HepG2 (cell line): ENCODE measurements around the gene ANXA7. TPM values are rescaled to one million over a fixed set of nuclear protein-coding genes. Genes with fewer than 3 reads are reported as not detected.
A peak's percentile ranks its signal among the peaks of the same experiment; 100 is the strongest.

Experiments used
- ATAC-seq: fragments of 200-7000 bp; cut with Tn5 transposase; 3 replicates; pipeline ENCODE4 v1.9.1; 2020; ENCODE audit warnings: mild to moderate bottlenecking, moderate library complexity
- BruUV-seq: library from RNA; stranded (reverse); fragments of 400-500 nt; replicated peaks from 2 replicates; lab custom pipeline; 2021; lab: Mats Ljungman, UMichigan
- CTCF ChIA-PET: fragments of 300-600 bp; formaldehyde crosslinking; extraction: SDS; loops from one replicate; lab custom pipeline; 2021; ENCODE audit warnings: low total read pairs, inconsistent platforms, low intra/inter-chr PET ratio; lab: Yijun Ruan, JAX
- POLR2A ChIA-PET: fragments of 350-600 bp; sonication (Branson Sonifier 250); formaldehyde crosslinking; loops from one replicate; lab custom pipeline; 2020; ENCODE audit warnings: antibody characterized with exemption, inconsistent platforms; lab: Yijun Ruan, JAX
- DNase-seq: peaks from one replicate; pipeline ENCODE4 v3.0.0-alpha.2; 2015; ENCODE audit warnings: low spot score
- FAIRE-seq: peaks from 3 replicates; lab custom pipeline; 2011; peaks lifted over from hg19 to GRCh38; lab: Jason Lieb, UNC
- H2AFZ ChIP-seq: one replicate; pipeline ENCODE4 v1.6.1; 2011; ENCODE audit warnings: low read length, inconsistent platforms
- H3K27ac ChIP-seq: fragments of 300-600 bp; 3 replicates; pipeline ENCODE4 v1.8.0; 2011; ENCODE audit warnings: mixed run types, mild to moderate bottlenecking, mixed read lengths, low read length, inconsistent platforms; ENCODE audit not compliant: insufficient read depth; ENCODE audit errors: extremely low read length
- H3K27me3 ChIP-seq, 2 experiments: fragments of 200-600 bp in 1 of 2; 2 replicates in 1 of 2; 3 replicates in 1 of 2; pipeline versions ENCODE4 v1.6.0 to v1.8.0; 2011; ENCODE audit warnings: low read length in 2 of 2, mild to moderate bottlenecking in 2 of 2, moderate library complexity in 2 of 2, inconsistent platforms in 1 of 2; ENCODE audit not compliant: insufficient read depth in 2 of 2, control insufficient read depth in 1 of 2
- H3K36me3 ChIP-seq, 2 experiments: fragments of 200-600 bp in 1 of 2; replicated peaks in 1 of 2; 2 replicates in 1 of 2; 3 replicates in 1 of 2; pipeline versions ENCODE4 v1.5.1 to v1.8.0; 2011; ENCODE audit warnings: low read length in 2 of 2, inconsistent platforms in 1 of 2; ENCODE audit not compliant: insufficient read depth in 2 of 2, control insufficient read depth in 1 of 2
- H3K4me1 ChIP-seq: 2 replicates; pipeline ENCODE4 v1.5.1; 2012; ENCODE audit warnings: low read length, inconsistent platforms; ENCODE audit not compliant: insufficient read depth
- H3K4me2 ChIP-seq: 2 replicates; pipeline ENCODE4 v1.6.0; 2011; ENCODE audit warnings: low read depth, low read length, inconsistent platforms
- H3K4me3 ChIP-seq, 3 experiments: fragments of 200-600 bp in 1 of 3; sonication (generic), shearing (Covaris generic) in 1 of 3; replicated peaks in 1 of 3; 2 replicates each; pipeline ENCODE4 v1.5.1; 2011 to 2016; ENCODE audit warnings: low read length in 3 of 3, inconsistent platforms in 2 of 3, low read depth in 2 of 3, mild to moderate bottlenecking in 2 of 3, control low read depth in 1 of 3, mixed read lengths in 1 of 3; ENCODE audit not compliant: insufficient read depth in 1 of 3
- H3K79me2 ChIP-seq: one replicate; pipeline ENCODE4 v1.6.1; 2011; ENCODE audit warnings: low read length, inconsistent platforms; ENCODE audit not compliant: insufficient read depth
- H3K9ac ChIP-seq: 2 replicates; pipeline ENCODE4 v1.6.0; 2011; ENCODE audit warnings: mild to moderate bottlenecking, low read depth, low read length, inconsistent platforms; ENCODE audit not compliant: insufficient read depth
- H3K9me3 ChIP-seq: 2 replicates; pipeline ENCODE4 v1.5.1; 2012; ENCODE audit warnings: mild to moderate bottlenecking, low read length
- H4K20me1 ChIP-seq: 2 replicates; pipeline ENCODE4 v1.6.0; 2011; ENCODE audit warnings: inconsistent platforms, mild to moderate bottlenecking, low read length, moderate library complexity; ENCODE audit not compliant: insufficient read depth
- SAFB2 ChIP-seq: sonication (generic); formaldehyde crosslinking; IDR thresholded peaks from 2 replicates; pipeline ENCODE4 v1.5.1; 2020; ENCODE audit warnings: missing genetic modification reagents, low read depth, mild to moderate bottlenecking, borderline replicate concordance
- SKI ChIP-seq: fragments of 450-650 bp; IDR thresholded peaks from one replicate; pipeline ENCODE4 v1.6.1; 2018; ENCODE audit warnings: mild to moderate bottlenecking; ENCODE audit not compliant: partially characterized antibody
- SRSF9 ChIP-seq: fragments of 200-400 bp; formaldehyde crosslinking; IDR thresholded peaks from 2 replicates; pipeline ENCODE4 v1.6.1; 2018; ENCODE audit warnings: borderline replicate concordance, mild to moderate bottlenecking, low read depth, low read length; ENCODE audit not compliant: insufficient read depth, poor library complexity, severe bottlenecking
- SRY ChIP-seq: sonication (generic); formaldehyde crosslinking; IDR thresholded peaks from 2 replicates; pipeline ENCODE4 v1.8.0; 2022; ENCODE audit warnings: mild to moderate bottlenecking, missing genetic modification reagents
- ZNF335 ChIP-seq: sonication (generic); formaldehyde crosslinking; IDR thresholded peaks from 2 replicates; pipeline ENCODE4 v1.4.0; 2020; ENCODE audit warnings: missing genetic modification reagents
- ZNF674 ChIP-seq: sonication (generic); formaldehyde crosslinking; IDR thresholded peaks from 2 replicates; pipeline ENCODE4 v1.5.0; 2020; ENCODE audit warnings: low read depth, mild to moderate bottlenecking, missing genetic modification reagents
- WGBS: methylation state at CpG from one replicate; pipeline ENCODE4 v1.1.6; 2017; ENCODE audit warnings: low lambda C conversion rate; 5-methylcytosine and 5-hydroxymethylcytosine counted together
- in situ Hi-C: cut with HindIII; loops from 2 replicates; pipeline ENCODE4 v1.10.0; 2017; ENCODE audit warnings: low pct_unique_long_range_greater_than_20kb; ENCODE audit not compliant: extremely low pct_ligation_motif_present
- intact Hi-C: fragments of 100-400 bp; cut with micrococcal nuclease; formaldehyde crosslinking; loops from one replicate; pipeline ENCODE4 v1.10.0; 2022; ENCODE audit not compliant: unreplicated experiment
- polyA plus RNA-seq, 8 experiments: library from polyadenylated mRNA; depleted of rRNA in 3 of 8; stranded (reverse) in 7 of 8; unstranded in 1 of 8; fragments of >200 nt; fragmentation: Illumina TruSeq in 4 of 8; extraction: Trizol in 4 of 8; gene quantifications; 2 replicates each; pipeline versions ENCODE4 v1.2.1 to v1.2.3, GENCODE V29; 2011 to 2016; ENCODE audit warnings: low read depth in 4 of 8, missing spikeins in 1 of 8, mixed read lengths in 1 of 8; ENCODE audit not compliant: insufficient read depth in 1 of 8
- total RNA-seq, 5 experiments: library from RNA; depleted of rRNA; stranded (reverse); fragments of >200 nt; fragmentation: Illumina TruSeq; extraction: Trizol; gene quantifications; 2 replicates each; pipeline ENCODE4 v1.2.3, GENCODE V29; 2016; ENCODE audit warnings: low read depth in 1 of 5
- TF ChIP-seq, protein P1 (sequence below): sonication (generic); formaldehyde crosslinking; IDR thresholded peaks from 2 replicates; pipeline ENCODE4 v1.8.0; 2022; ENCODE audit warnings: missing genetic modification reagents, mild to moderate bottlenecking, borderline replicate concordance
- TF ChIP-seq, protein P2 (sequence below): IDR thresholded peaks from 2 replicates; pipeline ENCODE4 v1.4.0; 2020; ENCODE audit warnings: mild to moderate bottlenecking, missing genetic modification reagents
- TF ChIP-seq, protein P3 (sequence below): sonication (generic); formaldehyde crosslinking; IDR thresholded peaks from 2 replicates; pipeline ENCODE4 v1.8.1; 2022; ENCODE audit warnings: low read depth, mild to moderate bottlenecking, missing genetic modification reagents

Gene ANXA7
- total and polyA plus RNA-seq, 2 of the 13 experiments (the other 11 are each of a cell fraction or from before 2014, with no cell fraction given), result 54.8 to 89.0 TPM

DNA sequence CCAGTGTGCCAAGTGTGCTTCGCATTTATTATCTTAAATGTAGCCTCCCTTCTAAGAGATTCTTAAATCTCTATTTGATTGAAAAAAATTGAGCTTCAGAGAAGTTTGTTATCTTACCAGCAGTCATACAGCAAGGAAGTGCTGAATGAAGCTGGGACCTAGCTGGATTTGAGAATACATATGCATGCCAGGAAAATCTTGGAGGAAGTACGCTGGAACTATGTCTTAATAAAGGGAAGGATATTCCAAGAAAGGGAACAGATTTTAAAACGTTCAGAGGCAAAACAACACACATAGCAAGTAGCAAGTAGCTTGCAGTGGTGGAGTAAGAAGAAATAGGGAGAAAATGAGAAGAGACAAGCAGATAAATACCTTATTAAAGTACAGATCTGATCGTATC lies 56.7 kb downstream of the ANXA7 start:
- H3K36me3 ChIP-seq, result no peaks in the 10 kb centered on the region
- H3K4me2 ChIP-seq, result no peak overlapping the region
- intact Hi-C loops, result loop anchor here (5.0 kb wide), 1 partner anchor 95 kb away; no protein-coding TSS in a partner anchor
- TF ChIP-seq ZNF335 (CRISPR knock-in tag), result no peak
- TF ChIP-seq, protein P1, sequence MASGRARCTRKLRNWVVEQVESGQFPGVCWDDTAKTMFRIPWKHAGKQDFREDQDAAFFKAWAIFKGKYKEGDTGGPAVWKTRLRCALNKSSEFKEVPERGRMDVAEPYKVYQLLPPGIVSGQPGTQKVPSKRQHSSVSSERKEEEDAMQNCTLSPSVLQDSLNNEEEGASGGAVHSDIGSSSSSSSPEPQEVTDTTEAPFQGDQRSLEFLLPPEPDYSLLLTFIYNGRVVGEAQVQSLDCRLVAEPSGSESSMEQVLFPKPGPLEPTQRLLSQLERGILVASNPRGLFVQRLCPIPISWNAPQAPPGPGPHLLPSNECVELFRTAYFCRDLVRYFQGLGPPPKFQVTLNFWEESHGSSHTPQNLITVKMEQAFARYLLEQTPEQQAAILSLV (CRISPR knock-in tag), result no peak
- TF ChIP-seq, all 625 proteins: peak for 0
- Histone ChIP-seq H3K4me3 (no peak overlapping the region), H2AFZ (peak overlapping the region; percentile 69), H3K79me2 (no peaks in the 10 kb centered on the region), H3K9me3 (no peaks in the 10 kb centered on the region), H3K9ac (peak overlapping the region; percentile 88; the same call in 1 of the 2 replicates), H3K4me1 (peaks cover 9% of the 10 kb centered on the region), H4K20me1 (no peaks in the 10 kb centered on the region), H3K27ac (no peak overlapping the region), H3K27me3 (no peaks in the 10 kb centered on the region)
- no TSS peak for BruUV-seq
- DNase-seq, result no peak
- no peak for FAIRE-seq
- CTCF ChIA-PET, result no interaction called here
- in situ Hi-C loops, result no loop called here
- WGBS, result 64% methylated on average over 4 of the region's 4 CpGs
- POLR2A ChIA-PET, result interaction anchor here (1.0 kb wide), 1 partner anchor 139 kb away, joined by 3 read pairs; the partner anchor contains the start of gene PPP3CB
- no peak for ATAC-seq

DNA sequence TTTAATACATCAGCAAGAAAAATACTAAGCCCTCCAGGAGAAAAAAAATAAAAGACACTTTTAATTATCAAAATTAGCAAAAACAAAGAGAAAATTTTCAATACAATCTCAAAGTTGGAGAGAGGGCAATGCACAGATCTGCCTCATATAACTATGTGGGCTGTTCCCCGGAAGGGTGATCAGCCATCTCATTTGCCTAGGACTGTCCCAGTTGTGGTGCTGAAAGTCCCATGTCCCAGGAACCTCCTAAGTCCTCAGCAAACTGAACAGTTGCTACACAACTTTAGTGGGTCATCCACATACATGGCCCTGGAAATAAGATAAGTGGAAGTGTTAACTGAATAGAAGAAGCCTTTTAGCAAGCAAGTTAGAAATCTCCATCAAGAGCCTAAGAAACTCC lies 69.6 kb downstream of the ANXA7 start:
- Histone ChIP-seq H3K4me1 (no peaks in the 10 kb centered on the region), H3K9me3 (no peaks in the 10 kb centered on the region), H2AFZ (no peak overlapping the region), H3K27me3 (no peaks in the 10 kb centered on the region), H3K36me3 (no peaks in the 10 kb centered on the region), H4K20me1 (no peaks in the 10 kb centered on the region), H3K79me2 (no peaks in the 10 kb centered on the region), H3K9ac (no peak overlapping the region), H3K27ac (no peak overlapping the region), H3K4me3 (no peak overlapping the region), H3K4me2 (no peak overlapping the region)
- WGBS, result 87% methylated on average over 1 of the region's 1 CpG
- ATAC-seq, result no peak
- FAIRE-seq, result no peak
- intact Hi-C loops, result no loop called here
- no TSS peak for BruUV-seq
- no peak for DNase-seq
- in situ Hi-C loops, result no loop called here
- CTCF ChIA-PET, result no interaction called here
- POLR2A ChIA-PET, result no interaction called here
- TF ChIP-seq SRY (CRISPR knock-in tag), result no peak
- TF ChIP-seq, protein P2, sequence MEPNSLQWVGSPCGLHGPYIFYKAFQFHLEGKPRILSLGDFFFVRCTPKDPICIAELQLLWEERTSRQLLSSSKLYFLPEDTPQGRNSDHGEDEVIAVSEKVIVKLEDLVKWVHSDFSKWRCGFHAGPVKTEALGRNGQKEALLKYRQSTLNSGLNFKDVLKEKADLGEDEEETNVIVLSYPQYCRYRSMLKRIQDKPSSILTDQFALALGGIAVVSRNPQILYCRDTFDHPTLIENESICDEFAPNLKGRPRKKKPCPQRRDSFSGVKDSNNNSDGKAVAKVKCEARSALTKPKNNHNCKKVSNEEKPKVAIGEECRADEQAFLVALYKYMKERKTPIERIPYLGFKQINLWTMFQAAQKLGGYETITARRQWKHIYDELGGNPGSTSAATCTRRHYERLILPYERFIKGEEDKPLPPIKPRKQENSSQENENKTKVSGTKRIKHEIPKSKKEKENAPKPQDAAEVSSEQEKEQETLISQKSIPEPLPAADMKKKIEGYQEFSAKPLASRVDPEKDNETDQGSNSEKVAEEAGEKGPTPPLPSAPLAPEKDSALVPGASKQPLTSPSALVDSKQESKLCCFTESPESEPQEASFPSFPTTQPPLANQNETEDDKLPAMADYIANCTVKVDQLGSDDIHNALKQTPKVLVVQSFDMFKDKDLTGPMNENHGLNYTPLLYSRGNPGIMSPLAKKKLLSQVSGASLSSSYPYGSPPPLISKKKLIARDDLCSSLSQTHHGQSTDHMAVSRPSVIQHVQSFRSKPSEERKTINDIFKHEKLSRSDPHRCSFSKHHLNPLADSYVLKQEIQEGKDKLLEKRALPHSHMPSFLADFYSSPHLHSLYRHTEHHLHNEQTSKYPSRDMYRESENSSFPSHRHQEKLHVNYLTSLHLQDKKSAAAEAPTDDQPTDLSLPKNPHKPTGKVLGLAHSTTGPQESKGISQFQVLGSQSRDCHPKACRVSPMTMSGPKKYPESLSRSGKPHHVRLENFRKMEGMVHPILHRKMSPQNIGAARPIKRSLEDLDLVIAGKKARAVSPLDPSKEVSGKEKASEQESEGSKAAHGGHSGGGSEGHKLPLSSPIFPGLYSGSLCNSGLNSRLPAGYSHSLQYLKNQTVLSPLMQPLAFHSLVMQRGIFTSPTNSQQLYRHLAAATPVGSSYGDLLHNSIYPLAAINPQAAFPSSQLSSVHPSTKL (CRISPR knock-in tag), result no peak
- TF ChIP-seq SRSF9, result no peak
- no peak for TF ChIP-seq SAFB2 (CRISPR knock-in tag)
- no peak for TF ChIP-seq SKI
- TF ChIP-seq, protein P3, sequence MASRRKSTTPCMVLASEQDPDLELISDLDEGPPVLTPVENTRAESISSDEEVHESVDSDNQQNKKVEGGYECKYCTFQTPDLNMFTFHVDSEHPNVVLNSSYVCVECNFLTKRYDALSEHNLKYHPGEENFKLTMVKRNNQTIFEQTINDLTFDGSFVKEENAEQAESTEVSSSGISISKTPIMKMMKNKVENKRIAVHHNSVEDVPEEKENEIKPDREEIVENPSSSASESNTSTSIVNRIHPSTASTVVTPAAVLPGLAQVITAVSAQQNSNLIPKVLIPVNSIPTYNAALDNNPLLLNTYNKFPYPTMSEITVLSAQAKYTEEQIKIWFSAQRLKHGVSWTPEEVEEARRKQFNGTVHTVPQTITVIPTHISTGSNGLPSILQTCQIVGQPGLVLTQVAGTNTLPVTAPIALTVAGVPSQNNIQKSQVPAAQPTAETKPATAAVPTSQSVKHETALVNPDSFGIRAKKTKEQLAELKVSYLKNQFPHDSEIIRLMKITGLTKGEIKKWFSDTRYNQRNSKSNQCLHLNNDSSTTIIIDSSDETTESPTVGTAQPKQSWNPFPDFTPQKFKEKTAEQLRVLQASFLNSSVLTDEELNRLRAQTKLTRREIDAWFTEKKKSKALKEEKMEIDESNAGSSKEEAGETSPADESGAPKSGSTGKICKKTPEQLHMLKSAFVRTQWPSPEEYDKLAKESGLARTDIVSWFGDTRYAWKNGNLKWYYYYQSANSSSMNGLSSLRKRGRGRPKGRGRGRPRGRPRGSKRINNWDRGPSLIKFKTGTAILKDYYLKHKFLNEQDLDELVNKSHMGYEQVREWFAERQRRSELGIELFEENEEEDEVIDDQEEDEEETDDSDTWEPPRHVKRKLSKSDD (CRISPR knock-in tag), result no peak
- TF ChIP-seq ZNF674 (CRISPR knock-in tag), result no peak
